Glomerular endothelial cell (primary cell): ENCODE results near the gene ZNF48. TPM values are rescaled to one million over a fixed set of nuclear protein-coding genes. Genes with fewer than 3 reads are reported as not detected.
"Not testable (repeated sequence)": the region's sequence is repeated elsewhere in the genome, so short reads cannot be mapped to it uniquely, and the experiment has no call there.

Experiments
- DNase-seq: peaks from one replicate; pipeline ENCODE4 v3.0.0-alpha.2; 2011; ENCODE audit warnings: low read depth, low spot score; ENCODE audit errors: extremely low read depth
- total RNA-seq: library from RNA; depleted of rRNA; stranded (reverse); fragments of >200 nt; gene quantifications from 2 replicates; pipeline ENCODE4 v1.2.3, GENCODE V29; 2015

ZNF48 gene
- total RNA-seq, 1 donor from 2014 or later = 14.4 TPM

DNA sequence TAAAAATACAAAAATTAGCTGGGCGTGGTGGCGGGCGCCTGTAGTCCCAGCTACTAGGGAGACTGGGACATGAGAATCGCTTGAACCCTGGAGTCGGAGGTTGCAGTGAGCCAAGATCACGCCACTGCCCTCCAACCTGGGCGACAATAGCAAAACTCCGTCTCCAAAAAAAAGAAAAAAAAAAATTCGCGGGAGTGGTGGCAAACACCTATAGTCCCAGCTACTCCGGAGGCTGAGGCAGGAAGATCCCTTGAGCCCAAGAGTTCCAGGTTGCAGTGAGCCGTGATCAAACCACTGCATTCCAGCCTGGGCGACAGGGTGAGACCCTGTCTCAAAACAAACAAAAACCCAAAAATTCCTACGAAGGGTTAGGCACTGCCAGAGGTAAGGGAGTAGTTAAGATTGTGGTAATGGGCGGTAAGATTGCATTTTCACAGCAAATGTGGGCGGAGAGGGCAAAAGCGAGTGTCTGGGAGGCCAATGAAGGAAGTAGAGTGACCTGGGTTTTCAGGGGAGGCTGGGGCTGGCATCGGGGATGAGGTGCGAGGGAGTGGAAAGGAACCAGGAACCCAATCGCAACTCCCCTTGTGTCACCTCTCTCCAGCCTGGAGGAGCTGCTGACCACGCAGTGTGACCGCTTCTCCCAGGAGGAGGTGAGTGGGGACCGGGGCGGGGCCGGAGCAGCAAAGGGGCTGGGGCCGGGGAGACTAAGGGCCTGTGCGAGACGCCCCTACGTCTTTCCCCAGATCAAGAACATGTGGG is 18.0 kb upstream of the ZNF48 start:
- no peak for DNase-seq

DNA sequence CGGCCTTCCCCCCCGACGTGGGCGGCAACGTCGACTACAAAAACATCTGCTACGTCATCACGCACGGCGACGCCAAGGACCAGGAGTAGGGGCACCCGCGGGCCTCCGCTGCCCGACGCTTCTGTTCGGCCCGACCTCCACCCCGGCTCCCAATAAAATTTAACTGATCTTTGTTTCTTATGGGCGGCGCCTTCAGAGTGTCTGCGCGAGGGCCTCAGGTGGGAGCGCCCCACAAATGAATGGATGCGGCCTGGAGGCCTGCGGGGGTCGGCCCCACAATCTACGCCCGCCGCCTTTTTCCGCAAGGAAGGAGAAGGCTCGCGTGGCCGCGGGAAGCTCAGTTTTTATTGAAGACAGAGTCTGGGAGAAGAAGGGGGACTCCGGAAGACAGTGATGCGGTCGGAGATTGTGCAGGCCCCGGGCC is 17.4 kb upstream of the ZNF48 start:
- no peak for DNase-seq

GRCh38 chr16:30378236-30379157 is 16.7 kb upstream of the ZNF48 start:
- DNase-seq = no peak

- DNase-seq = no peak
Observed at GRCh38 chr16:30379158-30379783, 15.9 kb upstream of the ZNF48 start.

- DNase-seq = no peak
Observed at GRCh38 chr16:30380072-30380802, 15.0 kb upstream of the ZNF48 start.

DNA sequence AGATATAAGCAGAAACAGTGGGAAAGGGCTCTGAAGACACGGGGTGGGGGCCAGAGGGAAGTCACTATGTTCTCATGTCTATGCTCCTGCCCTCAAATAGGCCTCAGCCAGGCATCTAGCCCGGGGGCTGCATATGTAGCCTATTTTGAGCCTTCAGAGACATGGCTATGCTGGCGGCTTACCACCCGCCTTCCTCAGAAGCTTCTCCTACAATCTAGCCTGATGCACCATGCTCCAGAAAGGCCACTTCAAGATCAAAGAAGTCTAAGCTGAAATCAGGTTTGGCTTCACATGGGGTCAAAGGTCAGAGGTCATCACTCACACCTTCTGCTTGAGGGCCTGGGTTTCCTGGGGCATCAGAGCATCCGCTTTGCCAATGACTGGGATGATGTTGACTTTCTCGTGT is 14.4 kb upstream of the ZNF48 start:
- no peak for DNase-seq

DNA sequence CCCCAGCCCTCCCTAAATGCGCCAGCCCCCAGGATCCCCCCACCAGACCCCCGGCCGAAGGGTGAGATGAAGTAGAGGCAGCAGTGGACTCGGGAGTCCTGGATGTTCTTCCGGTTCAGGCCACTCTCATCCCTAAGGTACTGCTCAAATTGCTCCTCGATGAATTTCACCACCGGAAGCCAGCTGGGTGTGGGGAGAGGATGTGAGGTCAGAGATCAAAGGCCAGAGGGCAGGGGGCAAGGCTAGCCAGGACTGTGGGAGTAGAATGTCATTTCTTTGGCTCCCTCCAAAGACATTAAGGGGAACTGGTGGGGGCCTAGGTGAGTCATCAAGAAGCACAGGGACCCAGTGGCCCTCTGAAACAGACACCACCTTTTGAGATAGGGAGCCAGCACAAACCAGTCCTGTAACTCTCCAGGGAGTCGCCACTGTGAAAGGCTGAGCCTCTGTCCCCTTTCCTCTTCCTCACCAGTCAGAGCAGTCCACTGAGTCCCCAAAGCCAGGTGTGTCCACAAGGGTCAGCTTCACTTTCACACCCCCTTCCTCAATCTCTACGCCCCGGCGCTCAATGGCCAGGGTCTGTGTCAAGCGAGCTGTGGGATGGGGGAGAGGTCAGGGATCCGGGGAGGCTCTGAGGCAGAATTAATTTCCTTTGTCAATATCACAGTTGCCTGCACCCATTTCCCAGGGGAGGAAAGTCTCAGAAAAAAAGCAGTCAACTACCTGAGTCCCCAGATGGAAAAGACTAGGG is 13.8 kb upstream of the ZNF48 start:
- DNase-seq = no peak

- no peak for DNase-seq
Observed at GRCh38 chr16:30382111-30382881, 12.9 kb upstream of the ZNF48 start, which contains the start of gene SEPTIN1. Gene SEPTIN1, minus strand, starts transcription at chr16:30382561. Its CDS starts 19 bp downstream, at chr16:30382542.

DNA sequence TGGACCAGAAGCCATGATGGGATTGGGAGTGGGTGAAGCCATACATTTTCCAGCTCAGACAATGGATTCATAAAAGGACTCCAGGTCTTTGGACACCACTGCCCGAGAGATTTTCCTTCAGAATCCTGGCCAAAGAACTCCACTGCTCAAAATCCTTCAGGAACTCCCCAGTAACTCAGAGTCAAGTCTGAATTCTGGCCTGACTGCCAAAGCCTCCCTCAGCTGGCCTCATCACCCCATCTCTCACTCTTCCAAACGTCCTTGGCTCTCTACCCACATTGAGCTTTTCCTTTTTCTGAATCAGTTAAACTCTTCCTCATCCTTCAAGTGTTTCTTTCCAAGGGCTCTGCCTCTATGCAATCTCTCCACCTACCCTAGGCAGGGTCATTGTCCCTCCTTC is 11.7 kb upstream of the ZNF48 start:
- no peak for DNase-seq

GRCh38 chr16:30394592-30395154 is 547 bp upstream of the ZNF48 start:
- DNase-seq = no peak

DNA sequence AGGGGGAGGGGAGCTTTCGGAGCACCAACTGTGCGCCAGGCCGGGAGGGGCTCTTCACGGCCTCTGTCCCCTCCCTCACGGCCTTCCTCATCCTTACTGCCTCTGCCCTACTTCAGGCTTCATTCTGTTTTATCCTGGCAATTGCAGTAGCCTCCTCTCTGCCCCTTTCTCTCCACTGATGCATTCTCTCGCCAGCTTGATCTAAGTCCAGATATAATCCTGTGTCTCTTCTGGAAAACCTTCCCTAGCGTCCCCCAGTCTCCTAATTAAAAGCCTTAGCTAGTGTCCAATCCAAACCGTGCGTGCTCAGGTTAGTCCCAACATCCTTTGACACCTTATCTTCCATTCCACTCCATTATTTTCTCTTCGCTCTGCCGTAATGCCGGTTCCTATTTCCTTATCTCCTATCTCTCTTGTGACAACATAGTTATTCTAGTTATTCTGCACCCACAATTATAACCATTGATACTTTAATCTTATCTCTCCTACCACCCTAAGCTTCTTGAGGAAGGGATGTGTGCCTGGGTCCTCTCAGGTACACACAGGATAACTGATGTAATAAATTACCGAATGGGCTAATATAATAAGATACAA is 869 bp downstream of the ZNF48 start:
- no peak for DNase-seq

GRCh38 chr16:30396627-30397026 is 1.4 kb downstream of the ZNF48 start:
- not testable (repeated sequence) for DNase-seq

DNA sequence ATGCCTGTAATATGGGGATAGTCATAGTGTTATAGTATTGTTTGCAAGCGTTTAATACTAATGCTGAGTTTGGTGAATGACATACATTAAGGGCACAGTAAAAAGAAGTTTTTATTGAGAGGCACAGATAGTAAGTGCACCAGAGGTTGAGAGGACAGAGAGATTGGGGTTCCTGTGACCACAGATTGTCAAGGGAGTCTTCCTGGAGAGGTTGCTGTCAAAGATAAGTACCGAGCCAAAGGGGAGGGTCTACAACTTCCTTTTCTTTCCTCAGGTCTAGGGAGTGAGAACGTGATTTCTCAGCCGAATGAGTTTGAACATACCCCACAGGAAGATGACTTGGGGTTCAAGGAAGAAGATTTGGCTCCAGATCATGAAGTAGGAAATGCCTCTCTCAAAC is 1.8 kb downstream of the ZNF48 start:
- no peak for DNase-seq

GRCh38 chr16:30397776-30398660 is 2.8 kb downstream of the ZNF48 start:
- DNase-seq = no peak

GRCh38 chr16:30398661-30399434 is 3.6 kb downstream of the ZNF48 start:
- no peak for DNase-seq

DNA sequence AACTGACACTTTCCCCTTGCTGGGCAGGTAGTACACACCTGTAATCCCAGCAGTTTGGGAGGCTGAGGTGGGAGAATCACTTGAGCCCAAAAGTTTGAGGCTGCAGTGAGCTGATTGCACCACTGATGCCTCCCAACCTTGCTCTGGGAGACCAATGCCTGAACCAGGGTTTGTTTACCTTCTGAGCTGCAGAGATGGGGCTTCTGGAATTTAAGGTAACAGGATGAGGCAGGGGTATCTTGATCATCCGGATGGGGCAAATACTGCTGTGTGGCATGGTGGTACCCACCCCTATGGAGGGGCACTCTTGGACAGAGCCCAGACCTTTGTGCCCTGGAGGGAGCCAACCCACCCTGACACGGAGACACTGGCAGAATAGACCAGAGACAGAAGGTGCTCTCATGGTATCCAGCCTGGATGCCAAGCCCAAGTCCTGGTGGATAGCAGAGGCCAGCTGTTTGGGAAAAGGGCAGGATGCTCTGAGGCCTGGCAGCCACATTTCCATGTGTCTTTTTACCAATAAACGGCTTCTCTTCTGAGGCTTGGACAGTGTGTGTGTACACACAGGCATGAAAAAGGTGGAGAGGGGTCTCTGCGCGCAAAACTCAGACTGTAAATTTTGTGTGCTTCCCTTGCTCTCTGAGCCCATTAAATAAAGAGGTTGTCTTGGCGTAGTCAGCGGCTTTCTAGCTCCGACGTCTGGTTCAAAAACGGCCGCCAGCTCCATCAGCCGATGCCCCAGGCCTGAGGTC is 4.4 kb downstream of the ZNF48 start:
- DNase-seq = no peak
